ENCODE results near the gene GSTM2.

- TF ChIP-seq CTCF (IDR thresholded peaks at IDR 0.05) (no peak), POLR2A (IDR thresholded peaks at IDR 0.05) (no peak)
These were observed 1.5 kb downstream of the GSTM2 start for GRCh38 chr1:109669246-109669948.

All from adrenal gland (tissue), 5 donors.